Gastroesophageal sphincter (tissue), 4 donors: ENCODE results near the gene ERBB2. TPM values are rescaled to one million over a fixed set of nuclear protein-coding genes. Genes with fewer than 3 reads are reported as not detected.

Experiments used
- ATAC-seq: fragments of 150-250 bp; one replicate; pipeline ENCODE4 v1.9.1; 2016; ENCODE audit warnings: mild to moderate bottlenecking, moderate library complexity
- H3K27ac ChIP-seq, 4 donors: fragments of 200-600 bp; sonication (generic) in 3 of 4; 1 replicate in 3 of 4; 2 replicates in 1 of 4; pipeline ENCODE4 v1.5.1; 2016 to 2019
- H3K27me3 ChIP-seq: fragments of 200-600 bp; sonication (generic); one replicate; pipeline ENCODE4 v1.5.1; 2019
- H3K36me3 ChIP-seq, 2 donors: fragments of 200-600 bp; sonication (generic); one replicate each; pipeline ENCODE4 v1.5.1; 2019; ENCODE audit warnings: control low read depth in 1 of 2
- H3K4me1 ChIP-seq, 3 donors: fragments of 200-600 bp; sonication (generic); 1 replicate in 2 of 3; 2 replicates in 1 of 3; pipeline ENCODE4 v1.5.1; 2016 to 2019; ENCODE audit warnings: control low read depth in 2 of 3
- H3K4me3 ChIP-seq, 2 donors: fragments of 200-600 bp; sonication (generic); one replicate each; pipeline ENCODE4 v1.5.1; 2019; ENCODE audit warnings: mild to moderate bottlenecking in 1 of 2, moderate library complexity in 1 of 2
- H3K9me3 ChIP-seq, 3 donors: fragments of 200-600 bp; sonication (generic); one replicate each; pipeline ENCODE4 v1.5.1; 2017 to 2019; ENCODE audit warnings: control low read depth in 2 of 3
- EP300 ChIP-seq: sonication (generic); formaldehyde crosslinking; IDR thresholded peaks from one replicate; pipeline ENCODE4 v1.6.1; 2017; ENCODE audit warnings: antibody characterized with exemption, mild to moderate bottlenecking
- POLR2A ChIP-seq, 2 donors: fragments of 450-650 bp; IDR thresholded peaks; one replicate each; pipeline ENCODE4 v1.6.1; 2017; ENCODE audit warnings: antibody characterized with exemption in 2 of 2, mild to moderate bottlenecking in 2 of 2, moderate library complexity in 1 of 2
- POLR2AphosphoS5 ChIP-seq: sonication (generic); formaldehyde crosslinking; IDR thresholded peaks from one replicate; pipeline ENCODE4 v1.6.1; 2017; ENCODE audit warnings: antibody characterized with exemption
- WGBS, 2 donors: methylation state at CpG; one replicate each; pipeline ENCODE4 v1.1.5; 2018; ENCODE audit warnings: low coverage in 1 of 2; 5-methylcytosine and 5-hydroxymethylcytosine counted together
- total RNA-seq, 4 donors: library from RNA; depleted of rRNA; stranded (reverse); fragments of >200 nt; gene quantifications; one replicate each; pipeline ENCODE4 v1.1.0, GENCODE V29; 2016
- TF ChIP-seq, protein P1 (sequence below), 4 experiments: fragments of 200-600 bp in 2 of 4; fragments of 450-650 bp in 2 of 4; sonication (generic) in 1 of 4; IDR thresholded peaks; one replicate each; pipeline ENCODE4 v1.5.1; 2017 to 2019; ENCODE audit warnings: antibody characterized with exemption in 4 of 4, mild to moderate bottlenecking in 2 of 4, moderate library complexity in 2 of 4

ERBB2 gene
- total RNA-seq, 4 donors from 2014 or later: 43.3 to 60.8 (median 48.2) TPM

DNA sequence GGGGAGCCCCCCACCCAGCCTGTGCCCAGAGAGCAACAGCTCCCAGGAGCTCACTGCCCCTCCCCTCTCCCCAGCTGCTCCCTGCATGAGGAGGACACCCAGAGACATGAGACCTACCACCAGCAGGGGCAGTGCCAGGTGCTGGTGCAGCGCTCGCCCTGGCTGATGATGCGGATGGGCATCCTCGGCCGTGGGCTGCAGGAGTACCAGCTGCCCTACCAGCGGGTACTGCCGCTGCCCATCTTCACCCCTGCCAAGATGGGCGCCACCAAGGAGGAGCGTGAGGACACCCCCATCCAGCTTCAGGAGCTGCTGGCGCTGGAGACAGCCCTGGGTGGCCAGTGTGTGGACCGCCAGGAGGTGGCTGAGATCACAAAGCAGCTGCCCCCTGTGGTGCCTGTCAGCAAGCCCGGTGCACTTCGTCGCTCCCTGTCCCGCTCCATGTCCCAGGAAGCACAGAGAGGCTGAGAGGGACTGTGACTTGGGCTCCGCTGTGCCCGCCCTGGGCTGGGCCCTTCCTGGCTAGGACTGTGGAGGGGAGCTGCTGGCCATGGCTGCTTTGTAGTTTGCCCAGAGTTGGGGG, 34.1 kb upstream of the ERBB2 start:
- H3K27ac ChIP-seq: peak overlapping the region in 3 of 4 donors; percentile 57 to 70 (median 61)
- ATAC-seq: no peak

DNA sequence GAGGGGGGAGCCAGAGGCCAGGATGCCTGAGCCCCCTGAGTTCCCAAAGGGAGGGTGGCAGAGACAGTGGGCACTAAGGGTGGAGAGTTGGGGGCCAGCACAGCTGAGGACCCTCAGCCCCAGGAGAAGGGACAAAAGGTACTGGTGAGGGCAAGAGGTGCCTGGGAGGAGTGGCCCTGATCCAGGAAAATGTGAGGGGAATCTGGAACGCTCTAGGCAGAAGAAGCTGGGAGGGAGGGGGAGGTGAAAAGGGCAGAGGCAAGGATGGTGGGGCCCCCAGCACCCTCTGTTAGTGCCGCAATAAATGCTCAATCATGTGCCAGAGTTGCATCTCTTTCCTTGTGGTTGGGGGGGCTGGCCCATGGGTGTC, 33.6 kb upstream of the ERBB2 start:
- peaks cover 0 to 82% (median 37%) of the 10 kb centered on the region in 3 donors for H3K4me1 ChIP-seq
- peak; percentile 13 for ATAC-seq
- TF ChIP-seq EP300: no peak
- TF ChIP-seq POLR2A (IDR thresholded peaks at IDR 0.05): no peak
- TF ChIP-seq POLR2AphosphoS5: no peak
- TF ChIP-seq, protein P1, sequence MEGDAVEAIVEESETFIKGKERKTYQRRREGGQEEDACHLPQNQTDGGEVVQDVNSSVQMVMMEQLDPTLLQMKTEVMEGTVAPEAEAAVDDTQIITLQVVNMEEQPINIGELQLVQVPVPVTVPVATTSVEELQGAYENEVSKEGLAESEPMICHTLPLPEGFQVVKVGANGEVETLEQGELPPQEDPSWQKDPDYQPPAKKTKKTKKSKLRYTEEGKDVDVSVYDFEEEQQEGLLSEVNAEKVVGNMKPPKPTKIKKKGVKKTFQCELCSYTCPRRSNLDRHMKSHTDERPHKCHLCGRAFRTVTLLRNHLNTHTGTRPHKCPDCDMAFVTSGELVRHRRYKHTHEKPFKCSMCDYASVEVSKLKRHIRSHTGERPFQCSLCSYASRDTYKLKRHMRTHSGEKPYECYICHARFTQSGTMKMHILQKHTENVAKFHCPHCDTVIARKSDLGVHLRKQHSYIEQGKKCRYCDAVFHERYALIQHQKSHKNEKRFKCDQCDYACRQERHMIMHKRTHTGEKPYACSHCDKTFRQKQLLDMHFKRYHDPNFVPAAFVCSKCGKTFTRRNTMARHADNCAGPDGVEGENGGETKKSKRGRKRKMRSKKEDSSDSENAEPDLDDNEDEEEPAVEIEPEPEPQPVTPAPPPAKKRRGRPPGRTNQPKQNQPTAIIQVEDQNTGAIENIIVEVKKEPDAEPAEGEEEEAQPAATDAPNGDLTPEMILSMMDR (IDR thresholded peaks at IDR 0.05): no peak
- no peaks in the 10 kb centered on the region for H3K9me3 ChIP-seq
- peak overlapping the region in 3 of 4 donors; percentile 57 to 70 (median 61) for H3K27ac ChIP-seq
- peaks cover 64% of the 10 kb centered on the region for H3K27me3 ChIP-seq
- 20 to 25% methylated on average over 1 to 2 of the region's 2 CpGs for WGBS, 2 donors
- H3K4me3 ChIP-seq: no peak overlapping the region
- H3K36me3 ChIP-seq: peaks cover 0 to 20% of the 10 kb centered on the region in 2 donors

More for the DNA sequence above, 34.1 kb upstream of the ERBB2 start:
- H3K9me3 ChIP-seq: no peaks in the 10 kb centered on the region
- peaks cover 59% of the 10 kb centered on the region for H3K27me3 ChIP-seq
- no peak overlapping the region for H3K4me3 ChIP-seq
- H3K36me3 ChIP-seq: peaks cover 0 to 25% of the 10 kb centered on the region in 2 donors
- H3K4me1 ChIP-seq: peaks cover 0 to 85% (median 37%) of the 10 kb centered on the region in 3 donors
- no CpG with 5 or more reads among the region's 17 CpGs for WGBS, 2 donors
- no peak for TF ChIP-seq POLR2A (IDR thresholded peaks at IDR 0.05)
- TF ChIP-seq, protein P1 (IDR thresholded peaks at IDR 0.05): no peak
- no peak for TF ChIP-seq POLR2AphosphoS5

DNA sequence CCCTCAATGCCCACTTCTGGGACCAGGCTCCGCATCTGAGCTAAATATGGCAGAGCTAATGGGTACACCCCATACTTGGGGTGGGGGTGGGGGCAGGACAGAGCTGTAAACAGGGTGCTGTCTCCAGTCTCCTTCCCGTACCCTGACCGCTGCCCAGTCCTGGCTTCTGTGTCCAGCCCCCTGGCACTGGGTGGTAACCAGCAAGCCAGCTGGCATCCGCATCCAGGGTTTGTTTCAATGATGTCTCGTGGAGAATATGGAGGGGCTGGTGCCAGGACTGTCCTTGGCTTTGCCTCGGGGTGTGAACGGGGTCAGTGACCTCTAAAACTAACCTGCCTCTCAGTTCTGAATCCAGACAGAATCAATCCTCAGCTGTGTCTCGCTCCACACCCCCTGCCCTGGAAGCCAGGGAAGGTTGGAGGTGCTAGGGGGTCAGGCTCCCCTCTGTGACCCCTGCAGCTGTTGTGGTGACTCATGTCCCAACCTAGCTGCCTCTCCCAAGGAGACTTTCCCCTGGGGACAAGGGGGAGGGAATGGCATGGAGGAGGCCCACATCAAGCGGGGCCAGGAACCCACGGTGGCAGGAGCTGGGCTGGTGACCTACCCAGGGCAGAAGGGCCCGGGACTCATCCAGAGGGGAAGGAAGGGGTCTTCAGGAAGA, 33.1 kb upstream of the ERBB2 start:
- Histone ChIP-seq H3K9me3 (no peaks in the 10 kb centered on the region), H3K27ac (peak overlapping the region in 3 of 4 donors; percentile 57 to 70 (median 61)), H3K36me3 (peaks cover 0 to 15% of the 10 kb centered on the region in 2 donors), H3K4me1 (peaks cover 0 to 82% (median 33%) of the 10 kb centered on the region in 3 donors), H3K27me3 (peaks cover 69% of the 10 kb centered on the region), H3K4me3 (peak overlapping the region in 1 of 2 donors; percentile 55)
- peak; percentile 39 for ATAC-seq
- WGBS, 2 donors: 20 to 75% methylated on average over 1 to 2 of the region's 11 CpGs
- TF ChIP-seq POLR2AphosphoS5: no peak
- no peak for TF ChIP-seq POLR2A (IDR thresholded peaks at IDR 0.05)
- TF ChIP-seq, protein P1 (IDR thresholded peaks at IDR 0.05): no peak
- no peak for TF ChIP-seq EP300

DNA sequence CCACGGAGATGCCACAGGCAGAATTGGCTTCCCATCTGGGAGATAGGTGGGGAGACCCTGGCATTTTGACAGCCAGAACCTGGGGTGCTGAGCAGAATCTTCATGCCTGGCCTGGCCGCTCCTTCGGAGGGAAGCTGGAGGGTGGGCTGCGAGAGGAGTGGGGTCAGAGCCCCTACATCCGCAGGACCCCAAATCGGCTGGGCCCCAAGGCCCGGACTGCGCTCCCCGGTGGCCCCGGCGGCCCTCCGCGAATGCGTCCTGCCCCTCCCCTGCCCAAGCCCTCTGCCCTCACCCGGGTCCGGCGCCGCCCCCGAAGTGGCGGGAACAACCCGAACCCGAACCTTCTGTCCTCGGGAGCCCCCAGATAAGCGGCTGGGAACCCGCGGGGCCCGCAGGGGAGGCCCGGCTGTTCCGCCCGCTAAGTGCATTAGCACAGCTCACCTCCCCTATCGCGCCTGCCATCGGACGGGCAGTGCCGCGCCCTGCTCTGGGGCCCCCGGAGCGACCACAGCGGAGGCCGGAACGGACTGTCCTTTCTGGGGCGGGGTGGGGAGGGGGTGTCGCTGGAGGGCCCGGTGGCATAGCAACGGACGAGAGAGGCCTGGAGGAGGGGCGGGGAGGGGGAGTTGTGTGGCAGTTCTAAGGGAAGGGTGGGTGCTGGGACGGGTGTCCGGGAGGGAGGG, 32.5 kb upstream of the ERBB2 start:
- Histone ChIP-seq H3K36me3 (peaks cover 0 to 8% of the 10 kb centered on the region in 2 donors), H3K9me3 (no peaks in the 10 kb centered on the region), H3K27ac (peak overlapping the region in 3 of 4 donors; percentile 54 to 70 (median 61)), H3K27me3 (peaks cover 72% of the 10 kb centered on the region), H3K4me1 (peaks cover 0 to 80% (median 30%) of the 10 kb centered on the region in 3 donors), H3K4me3 (peak overlapping the region; percentile 20 to 55)
- no peak for ATAC-seq
- WGBS, 2 donors: no CpG with 5 or more reads among the region's 49 CpGs
- TF ChIP-seq POLR2AphosphoS5 (no peak), POLR2A (IDR thresholded peaks at IDR 0.05) (peak in 1 of 2 donors; percentile 13), EP300 (no peak)
- TF ChIP-seq, protein P1 (IDR thresholded peaks at IDR 0.05): no peak
